Body of pancreas (tissue), 4 donors: ENCODE results near the gene TAL1. TPM values are rescaled to one million over a fixed set of nuclear protein-coding genes. Genes with fewer than 3 reads are reported as not detected.

Experiments
- ATAC-seq: fragments of 150-250 bp; one replicate; pipeline ENCODE4 v1.9.1; 2016
- DNase-seq, 4 donors: peaks; one replicate each; pipeline ENCODE4 v3.0.0-alpha.2; 2019
- H3K27ac ChIP-seq, 4 donors: fragments of 200-600 bp; sonication (generic); 1 replicate in 3 of 4; 2 replicates in 1 of 4; pipeline versions ENCODE4 v1.5.1 to v1.6.1; 2016 to 2019; ENCODE audit warnings: mild to moderate bottlenecking in 1 of 4, mixed read lengths in 1 of 4, moderate library complexity in 1 of 4
- H3K27me3 ChIP-seq, 2 donors: fragments of 200-600 bp; sonication (generic); one replicate each; pipeline ENCODE4 v1.6.0; 2016; ENCODE audit warnings: mild to moderate bottlenecking in 1 of 2
- H3K36me3 ChIP-seq, 2 donors: fragments of 200-600 bp; sonication (generic); replicated peaks in 1 of 2; 2 replicates each; pipeline ENCODE4 v1.5.1; 2016; ENCODE audit warnings: low read depth in 2 of 2; ENCODE audit not compliant: insufficient read depth in 1 of 2
- H3K4me1 ChIP-seq: fragments of 200-600 bp; sonication (generic); one replicate; pipeline ENCODE4 v1.6.0; 2016
- H3K4me3 ChIP-seq, 2 donors: fragments of 200-600 bp; sonication (generic); 1 replicate in 1 of 2; 2 replicates in 1 of 2; pipeline ENCODE4 v1.5.1; 2016 to 2019
- H3K9me3 ChIP-seq, 3 donors: fragments of 200-600 bp; sonication (generic); 1 replicate in 2 of 3; 2 replicates in 1 of 3; pipeline ENCODE4 v1.5.1; 2016
- POLR2A ChIP-seq, 3 donors: fragments of 450-650 bp; IDR thresholded peaks; one replicate each; pipeline ENCODE4 v1.6.1; 2016; ENCODE audit warnings: antibody characterized with exemption in 3 of 3, mild to moderate bottlenecking in 2 of 3
- WGBS, 2 donors: methylation state at CpG; one replicate each; pipeline ENCODE4 v1.1.5; 2017; 5-methylcytosine and 5-hydroxymethylcytosine counted together
- intact Hi-C: fragments of 100-400 bp; cut with DNase I; formaldehyde crosslinking; loops from one replicate; pipeline ENCODE4 v1.15.1; 2023
- total RNA-seq, 2 donors: library from RNA; depleted of rRNA; stranded (reverse); fragments of >200 nt; gene quantifications; one replicate each; pipeline ENCODE4 v1.1.0, GENCODE V29; 2016
- TF ChIP-seq, protein P1 (sequence below), 7 experiments: fragments of 450-650 bp in 4 of 7; fragments of 200-600 bp in 3 of 7; sonication (generic) in 3 of 7; IDR thresholded peaks; one replicate each; pipeline ENCODE4 v1.5.1; 2016 to 2019; ENCODE audit warnings: antibody characterized with exemption in 7 of 7

Gene TAL1
- total RNA-seq, 2 donors from 2014 or later = 2.3 to 2.6 TPM

DNA sequence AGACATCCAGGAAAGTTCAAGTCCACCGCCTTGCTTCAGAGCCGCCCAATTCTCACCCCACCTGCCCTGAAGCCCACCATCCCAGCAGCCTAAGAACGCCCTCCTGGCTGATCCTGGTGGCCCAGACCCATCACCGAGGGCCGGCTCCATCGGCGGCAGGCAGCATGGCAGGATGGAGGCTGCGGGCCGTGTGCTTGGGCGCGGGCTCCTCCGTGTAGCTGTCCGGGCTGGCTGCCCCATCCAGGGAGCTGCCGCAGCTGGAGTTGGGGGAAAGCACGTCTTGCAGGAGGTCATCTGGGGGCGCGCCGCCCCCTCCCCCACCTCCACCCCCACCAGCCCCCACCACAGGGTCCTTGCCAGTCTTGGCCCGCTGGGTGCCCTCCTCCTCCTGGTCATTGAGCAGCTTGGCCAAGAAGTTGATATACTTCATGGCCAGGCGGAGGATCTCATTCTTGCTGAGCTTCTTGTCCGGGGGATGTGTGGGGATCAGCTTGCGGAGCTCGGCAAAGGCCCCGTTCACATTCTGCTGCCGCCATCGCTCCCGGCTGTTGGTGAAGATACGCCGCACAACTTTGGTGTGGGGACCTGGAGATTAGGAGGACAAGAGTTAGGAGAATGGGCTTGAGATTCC is 12.3 kb downstream of the TAL1 start:
- 84 to 90% methylated on average over 14 to 21 of the region's 29 CpGs for WGBS, 2 donors

DNA sequence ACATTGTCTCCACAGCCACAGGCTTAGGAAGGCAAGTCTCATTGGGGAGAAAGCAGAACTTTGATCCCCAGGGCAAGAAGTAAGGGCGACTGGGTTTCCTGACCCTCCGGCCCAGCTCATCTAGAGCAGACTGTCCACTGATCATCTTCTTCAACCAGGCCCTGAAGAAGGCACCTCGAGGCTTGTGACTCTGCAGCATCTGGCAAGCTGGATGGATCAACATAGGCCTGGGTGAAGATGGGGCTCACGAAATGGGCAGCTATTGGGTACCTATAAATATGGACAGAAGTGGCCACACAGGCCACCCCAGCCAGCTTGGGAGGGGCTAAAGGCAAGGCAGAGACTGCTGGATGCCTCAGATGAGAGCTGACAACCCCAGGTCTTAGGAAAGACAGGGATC is 13.0 kb downstream of the TAL1 start:
- TF ChIP-seq, protein P1, sequence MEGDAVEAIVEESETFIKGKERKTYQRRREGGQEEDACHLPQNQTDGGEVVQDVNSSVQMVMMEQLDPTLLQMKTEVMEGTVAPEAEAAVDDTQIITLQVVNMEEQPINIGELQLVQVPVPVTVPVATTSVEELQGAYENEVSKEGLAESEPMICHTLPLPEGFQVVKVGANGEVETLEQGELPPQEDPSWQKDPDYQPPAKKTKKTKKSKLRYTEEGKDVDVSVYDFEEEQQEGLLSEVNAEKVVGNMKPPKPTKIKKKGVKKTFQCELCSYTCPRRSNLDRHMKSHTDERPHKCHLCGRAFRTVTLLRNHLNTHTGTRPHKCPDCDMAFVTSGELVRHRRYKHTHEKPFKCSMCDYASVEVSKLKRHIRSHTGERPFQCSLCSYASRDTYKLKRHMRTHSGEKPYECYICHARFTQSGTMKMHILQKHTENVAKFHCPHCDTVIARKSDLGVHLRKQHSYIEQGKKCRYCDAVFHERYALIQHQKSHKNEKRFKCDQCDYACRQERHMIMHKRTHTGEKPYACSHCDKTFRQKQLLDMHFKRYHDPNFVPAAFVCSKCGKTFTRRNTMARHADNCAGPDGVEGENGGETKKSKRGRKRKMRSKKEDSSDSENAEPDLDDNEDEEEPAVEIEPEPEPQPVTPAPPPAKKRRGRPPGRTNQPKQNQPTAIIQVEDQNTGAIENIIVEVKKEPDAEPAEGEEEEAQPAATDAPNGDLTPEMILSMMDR (IDR thresholded peaks at IDR 0.05) = no peak
- no peak for TF ChIP-seq POLR2A (IDR thresholded peaks at IDR 0.05)
- intact Hi-C loops = no loop called here
- Histone ChIP-seq H3K4me1 (no peaks in the 10 kb centered on the region), H3K4me3 (no peak overlapping the region), H3K27me3 (peaks cover 0 to 4% of the 10 kb centered on the region in 2 donors), H3K27ac (no peak overlapping the region), H3K36me3 (no peaks in the 10 kb centered on the region), H3K9me3 (no peaks in the 10 kb centered on the region)
- ATAC-seq (no peak), DNase-seq (no peak)
- 43 to 46% methylated on average over 3 to 4 of the region's 4 CpGs for WGBS, 2 donors

More for the DNA sequence above, 12.3 kb downstream of the TAL1 start:
- intact Hi-C loops = no loop called here
- no peaks in the 10 kb centered on the region for H3K36me3 ChIP-seq
- peaks cover 3% of the 10 kb centered on the region for H3K4me1 ChIP-seq
- H3K4me3 ChIP-seq = no peak overlapping the region
- H3K9me3 ChIP-seq = no peaks in the 10 kb centered on the region
- TF ChIP-seq, protein P1 (IDR thresholded peaks at IDR 0.05) = no peak
- no peak for TF ChIP-seq POLR2A (IDR thresholded peaks at IDR 0.05)
- H3K27ac ChIP-seq = no peak overlapping the region
- DNase-seq (no peak), ATAC-seq (no peak)
- H3K27me3 ChIP-seq = peaks cover under 1 to 11% of the 10 kb centered on the region in 2 donors

DNA sequence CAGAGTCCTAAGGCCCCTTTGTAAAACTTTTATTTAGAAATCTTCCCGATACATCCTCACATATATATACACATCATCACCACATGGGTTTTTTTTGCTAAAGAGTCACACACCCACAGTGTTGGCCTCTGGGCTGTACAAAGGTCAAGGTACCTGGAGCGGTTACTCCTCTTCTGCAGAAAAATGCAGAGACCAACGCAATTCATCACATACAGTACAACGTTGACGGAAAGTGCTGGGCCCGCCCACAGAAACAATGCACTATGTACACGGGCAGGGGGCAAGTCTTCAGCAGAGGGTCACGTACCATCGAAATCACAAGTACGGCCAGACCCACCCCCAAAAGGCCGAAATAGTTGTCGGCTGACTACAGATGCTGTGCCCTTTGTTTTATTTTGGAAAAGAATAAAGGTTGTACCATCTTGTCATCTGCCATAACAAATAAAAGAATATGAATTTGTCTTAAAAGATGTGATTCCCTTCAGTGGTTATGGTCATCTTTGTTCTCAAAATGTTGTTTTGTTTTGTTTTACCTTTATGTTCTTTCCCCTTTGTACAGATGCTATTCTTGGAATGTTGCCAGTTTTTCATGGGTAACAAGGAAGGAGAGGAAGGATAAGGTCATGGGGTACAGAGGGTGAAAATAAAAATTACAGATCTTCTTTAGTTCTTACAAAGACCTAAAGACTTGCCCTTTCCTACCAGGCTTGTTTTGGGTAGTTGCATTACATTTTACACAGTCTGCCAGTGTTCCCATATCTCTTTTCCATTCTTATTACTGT is 15.6 kb downstream of the TAL1 start:
- no peaks in the 10 kb centered on the region for H3K9me3 ChIP-seq
- no peaks in the 10 kb centered on the region for H3K27me3 ChIP-seq
- H3K27ac ChIP-seq = no peak overlapping the region
- no peak for DNase-seq
- H3K4me3 ChIP-seq = no peak overlapping the region
- no peaks in the 10 kb centered on the region for H3K36me3 ChIP-seq
- H3K4me1 ChIP-seq = no peaks in the 10 kb centered on the region
- intact Hi-C loops = no loop called here
- no peak for TF ChIP-seq POLR2A (IDR thresholded peaks at IDR 0.05)
- TF ChIP-seq, protein P1 (IDR thresholded peaks at IDR 0.05) = no peak
- no peak for ATAC-seq
- WGBS, 2 donors = 73 to 77% methylated on average over 12 of the region's 12 CpGs

DNA sequence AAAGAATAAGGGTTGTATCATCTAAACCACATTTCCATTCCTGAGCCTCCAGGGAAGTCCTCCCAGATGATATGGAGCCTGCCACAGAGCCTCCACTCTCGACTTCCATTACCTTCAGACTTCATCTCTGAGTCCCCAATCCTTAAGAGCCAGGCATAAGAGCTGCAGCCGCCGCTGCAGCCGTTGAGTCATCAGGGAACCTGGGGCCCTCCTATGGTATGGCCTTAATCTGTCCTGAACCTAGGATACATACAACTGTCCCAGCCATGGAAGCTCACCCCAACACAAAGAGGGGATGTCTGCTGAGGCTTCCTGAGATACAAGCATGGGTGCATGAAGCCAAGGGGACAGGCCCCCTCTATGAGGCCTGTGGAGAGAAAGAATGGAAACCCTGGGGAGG is 16.3 kb downstream of the TAL1 start:
- WGBS, 2 donors = 91 to 92% methylated on average over 4 of the region's 4 CpGs
- no peak for DNase-seq
- intact Hi-C loops = no loop called here
- no peak for ATAC-seq
- H3K27ac ChIP-seq = no peak overlapping the region
- no peaks in the 10 kb centered on the region for H3K9me3 ChIP-seq
- no peak overlapping the region for H3K4me3 ChIP-seq
- no peaks in the 10 kb centered on the region for H3K27me3 ChIP-seq
- no peaks in the 10 kb centered on the region for H3K36me3 ChIP-seq
- TF ChIP-seq, protein P1 (IDR thresholded peaks at IDR 0.05) = no peak
- no peak for TF ChIP-seq POLR2A (IDR thresholded peaks at IDR 0.05)
- H3K4me1 ChIP-seq = no peaks in the 10 kb centered on the region
